GOT3 (cell line): ENCODE measurements around the gene TERF2IP.

ENCODE experiments used
- DNase-seq: peaks from one replicate; lab custom pipeline; 2025; ENCODE audit warnings: mixed read lengths; lab: John Stamatoyannopoulos, UW

Gene TERF2IP

DNA sequence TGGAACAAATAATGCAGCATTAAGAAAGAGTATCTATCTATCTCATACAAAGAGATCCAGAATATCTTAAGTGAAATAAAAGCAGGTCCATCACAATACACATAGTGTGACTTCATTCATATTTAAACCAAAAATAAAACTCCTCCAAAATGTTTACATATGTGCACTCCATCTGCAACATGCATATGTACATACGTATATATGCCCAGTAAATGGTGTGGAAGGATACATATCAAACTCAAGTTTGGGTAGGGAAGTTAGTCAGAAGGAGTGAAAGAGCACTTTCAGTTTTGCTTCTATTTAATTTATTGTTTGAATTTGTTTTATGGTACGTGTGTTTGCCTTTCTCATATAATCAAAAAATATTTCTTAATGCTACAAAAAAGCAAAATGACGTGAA, 12.5 kb upstream of the TERF2IP start:
- DNase-seq, result no peak

DNA sequence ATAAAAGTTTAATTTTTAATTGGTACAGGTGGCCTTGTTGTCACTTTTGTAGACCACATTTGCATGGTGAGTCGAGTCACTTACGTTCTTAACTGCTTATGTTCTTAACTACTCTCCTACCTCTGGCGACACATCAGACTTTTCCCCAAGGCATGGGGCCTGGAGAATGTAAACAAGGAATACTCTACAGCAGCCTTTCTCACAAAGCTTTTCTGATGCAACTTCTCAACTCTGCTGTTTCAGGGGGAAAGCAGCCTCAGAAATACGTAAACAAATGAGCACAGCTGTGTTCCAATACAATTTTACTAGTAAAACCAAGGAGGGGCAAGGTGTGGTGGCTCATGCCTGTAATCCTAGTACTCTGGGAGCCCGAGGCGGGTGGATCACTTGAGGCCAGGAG, 7.0 kb upstream of the TERF2IP start:
- no peak for DNase-seq

DNA sequence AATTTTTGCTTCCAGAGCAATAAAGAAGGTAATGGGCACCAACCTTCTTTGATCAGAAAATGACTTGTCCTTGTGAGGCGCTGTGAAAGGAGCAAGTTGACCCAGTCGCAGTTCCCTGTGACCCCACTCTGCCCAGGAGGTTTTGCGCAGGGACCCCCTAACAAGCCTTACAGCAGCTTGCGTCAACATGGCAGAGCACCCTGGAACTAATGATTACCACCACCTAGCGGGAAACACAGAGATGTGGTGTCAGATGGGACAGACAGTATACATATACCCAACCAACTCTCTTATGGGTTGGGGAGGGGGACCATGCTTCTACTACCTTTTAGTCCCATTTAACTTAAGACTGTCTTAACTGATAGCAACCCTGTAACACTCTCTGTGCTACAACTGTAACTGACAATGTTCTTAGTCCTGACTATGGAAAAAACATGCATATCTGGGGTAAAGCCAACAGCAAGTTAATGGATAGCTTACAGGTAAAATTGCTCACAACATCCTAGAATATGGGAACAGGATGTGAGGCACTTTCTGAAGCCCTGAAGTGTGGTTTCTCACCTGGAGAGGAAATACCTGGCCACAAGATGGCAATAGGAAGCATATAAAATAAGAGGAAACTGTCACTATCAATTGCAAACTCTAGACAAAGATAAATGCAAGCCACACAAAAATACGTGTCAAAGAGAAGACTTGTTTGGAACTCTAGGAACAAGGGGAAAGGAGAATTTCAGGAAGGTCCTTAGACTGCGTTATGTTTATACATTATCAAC, 3.1 kb upstream of the TERF2IP start:
- DNase-seq, result no peak

DNA sequence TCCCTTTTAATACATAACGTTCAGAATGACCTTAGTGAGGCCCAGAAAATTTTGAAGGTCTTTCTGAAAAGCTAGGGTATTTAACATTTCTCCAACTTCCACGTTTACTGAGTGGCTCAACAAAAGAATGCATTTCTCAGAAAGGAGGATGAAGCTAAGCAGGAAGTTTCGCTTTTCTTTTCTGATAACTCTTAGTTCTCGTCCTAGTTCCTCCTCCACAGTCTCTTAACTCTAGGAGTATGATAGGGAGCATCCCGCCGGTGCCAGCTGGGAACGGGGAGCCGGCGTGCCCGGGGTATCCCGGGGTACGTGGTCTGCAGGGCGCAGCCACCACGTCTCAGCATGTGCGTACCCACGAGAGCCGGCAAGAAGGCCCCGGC, 471 bp upstream of the TERF2IP start:
- no peak for DNase-seq

DNA sequence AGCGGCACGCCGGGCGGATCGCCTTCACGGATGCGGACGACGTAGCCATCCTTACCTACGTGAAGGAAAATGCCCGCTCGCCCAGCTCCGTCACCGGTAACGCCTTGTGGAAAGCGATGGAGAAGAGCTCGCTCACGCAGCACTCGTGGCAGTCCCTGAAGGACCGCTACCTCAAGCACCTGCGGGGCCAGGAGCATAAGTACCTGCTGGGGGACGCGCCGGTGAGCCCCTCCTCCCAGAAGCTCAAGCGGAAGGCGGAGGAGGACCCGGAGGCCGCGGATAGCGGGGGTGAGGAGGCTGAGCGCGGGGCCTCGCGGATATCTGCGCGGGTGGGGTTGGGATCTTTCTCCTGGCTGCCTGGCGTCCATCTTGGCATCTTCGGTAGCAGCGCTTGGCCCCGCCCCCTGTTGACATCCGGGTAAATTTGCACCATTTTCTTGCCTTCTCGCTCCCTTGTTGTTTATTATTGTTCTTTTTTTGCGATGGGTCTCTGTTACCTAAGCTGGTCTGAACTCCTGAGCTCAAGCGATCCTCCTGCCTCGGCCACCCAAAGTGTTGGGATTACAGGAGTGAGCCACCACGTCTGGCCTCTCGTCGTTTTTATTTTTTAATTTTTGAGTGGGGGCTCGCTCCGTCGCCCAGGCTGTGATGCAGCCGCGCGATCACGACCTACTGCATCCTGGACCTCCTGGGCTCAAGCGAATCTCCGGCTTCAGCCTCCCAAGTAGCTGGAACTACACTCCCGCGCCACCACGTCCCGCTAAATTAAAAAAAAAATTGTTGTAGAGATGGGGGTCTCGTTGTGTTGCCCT, 898 bp downstream of the TERF2IP start:
- DNase-seq, result peak; percentile 29

DNA sequence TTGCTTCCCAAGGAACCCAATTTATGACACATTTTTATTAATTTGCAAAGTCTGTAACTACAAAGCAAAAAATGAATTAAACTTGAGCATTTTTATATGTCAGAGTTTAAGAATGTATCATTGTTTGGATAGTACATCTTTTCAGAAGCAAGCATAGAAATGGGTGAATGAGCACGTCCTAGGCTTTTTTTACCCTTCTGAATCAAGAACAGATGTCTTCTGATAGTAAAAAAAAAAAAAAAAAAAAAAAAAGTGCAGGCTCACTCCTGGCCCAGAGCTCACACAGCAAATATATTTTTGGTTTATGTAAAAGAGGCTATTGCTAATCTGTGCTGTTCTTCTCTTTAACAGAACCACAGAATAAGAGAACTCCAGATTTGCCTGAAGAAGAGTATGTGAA, 6.3 kb downstream of the TERF2IP start:
- no peak for DNase-seq

DNA sequence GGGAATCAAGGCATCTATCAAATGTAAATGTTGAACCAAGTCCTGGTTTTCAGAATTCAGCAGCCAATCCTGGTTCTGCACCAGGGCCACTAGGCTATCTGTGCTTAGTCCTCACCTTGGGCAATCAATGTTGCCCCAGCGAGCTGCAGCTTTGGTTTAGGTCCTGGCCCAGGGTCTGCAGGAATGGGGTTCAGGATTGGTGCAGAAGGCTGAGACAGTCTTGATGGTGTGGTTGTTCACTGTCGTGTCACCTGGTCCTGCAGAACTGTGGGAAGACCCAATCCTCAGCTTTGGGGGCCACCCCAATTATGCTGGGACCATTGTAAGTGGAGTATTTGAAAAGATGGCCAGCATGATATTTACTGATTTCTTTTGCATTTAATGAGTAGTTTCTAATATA, 10.6 kb downstream of the TERF2IP start:
- DNase-seq, result no peak

DNA sequence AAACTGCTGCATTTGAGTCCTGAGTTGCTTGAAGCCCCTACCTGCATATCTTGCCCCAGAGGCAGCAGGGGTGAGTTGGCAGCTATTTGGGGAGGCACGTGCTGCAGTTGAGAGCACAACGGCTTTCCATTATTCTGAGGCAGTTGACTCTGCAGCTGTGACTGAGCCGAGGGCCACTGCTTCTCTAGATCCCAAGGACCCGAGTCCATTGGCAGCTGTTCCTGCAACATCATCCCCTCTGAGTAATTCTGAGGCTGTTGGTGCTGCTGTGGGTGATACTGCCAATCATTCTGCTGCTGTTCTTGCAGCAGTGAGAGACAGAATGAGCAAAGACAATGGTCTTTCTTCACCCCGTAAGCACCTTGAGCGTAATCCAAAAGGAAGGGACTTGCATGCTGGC, 12.7 kb downstream of the TERF2IP start:
- no peak for DNase-seq

DNA sequence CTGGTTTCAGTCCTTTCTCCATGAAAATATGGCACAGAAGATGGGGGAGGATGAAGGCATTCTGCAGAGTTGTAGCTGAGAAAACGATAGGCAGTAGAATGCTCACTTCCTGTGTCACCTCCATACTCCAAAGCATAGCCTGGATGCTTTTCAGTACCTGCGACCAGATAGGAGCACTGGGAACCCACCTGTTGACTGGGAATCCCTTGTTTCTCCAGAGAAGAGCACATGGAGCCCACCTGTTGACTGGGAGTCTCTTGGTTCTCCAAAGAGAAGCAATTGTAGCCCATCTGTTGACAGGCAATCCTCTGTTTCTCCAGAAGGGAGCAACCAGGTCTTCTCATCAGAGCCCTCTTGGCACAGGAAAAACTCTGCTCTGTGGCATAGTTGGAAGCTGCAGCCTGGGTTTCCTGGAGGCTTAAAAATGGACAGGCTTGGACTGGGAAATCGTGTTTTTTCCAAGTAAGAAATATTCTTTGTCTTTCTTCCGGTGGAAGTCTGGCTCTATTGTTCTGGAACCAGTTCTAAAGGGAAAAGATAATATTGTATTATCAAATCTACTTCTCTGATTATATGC, 13.2 kb downstream of the TERF2IP start:
- DNase-seq, result no peak

DNA sequence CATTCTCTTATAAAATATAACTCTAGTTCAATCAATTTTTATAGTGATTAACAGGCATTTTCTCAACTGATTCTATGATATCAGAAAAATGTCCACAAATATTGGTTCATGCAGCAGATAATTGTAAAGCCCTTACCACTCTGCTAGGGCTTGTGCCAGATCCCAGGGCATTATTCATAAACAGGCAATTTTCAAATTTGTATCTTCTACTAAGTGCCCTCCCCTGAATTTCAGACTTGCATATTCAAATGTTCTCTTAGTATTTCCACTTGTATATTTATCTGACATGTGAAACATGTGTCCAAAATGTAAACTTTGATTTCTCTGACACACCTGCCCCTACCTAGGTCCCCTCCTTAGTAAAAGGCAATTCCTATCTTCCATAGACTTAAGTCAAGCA, 19.9 kb downstream of the TERF2IP start:
- no peak for DNase-seq

DNA sequence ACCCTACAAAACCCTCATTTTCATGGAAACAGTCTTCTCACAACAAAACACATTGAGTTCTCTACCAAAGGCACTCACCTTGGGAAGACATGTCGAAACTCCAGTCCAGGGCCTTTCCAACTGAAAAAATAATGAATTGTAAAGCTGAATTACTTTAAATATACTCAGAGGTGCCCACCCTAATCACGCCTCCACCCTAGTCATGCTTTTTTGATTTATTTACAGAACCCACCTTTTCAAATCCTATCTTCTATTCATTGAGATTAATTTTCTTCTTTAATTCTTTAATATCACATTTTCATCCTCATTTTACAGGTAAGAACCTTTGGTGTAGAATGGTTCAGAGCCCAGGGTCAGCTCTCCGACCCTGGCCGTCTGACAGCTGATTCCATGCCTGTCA, 29.3 kb downstream of the TERF2IP start, which contains the start of gene CPHXL2:
Gene CPHXL2 (minus strand): TSS at position 101 of the 400 bp plus-strand sequence. CDS start 10 bp downstream, at position 91.
- no peak for DNase-seq

DNA sequence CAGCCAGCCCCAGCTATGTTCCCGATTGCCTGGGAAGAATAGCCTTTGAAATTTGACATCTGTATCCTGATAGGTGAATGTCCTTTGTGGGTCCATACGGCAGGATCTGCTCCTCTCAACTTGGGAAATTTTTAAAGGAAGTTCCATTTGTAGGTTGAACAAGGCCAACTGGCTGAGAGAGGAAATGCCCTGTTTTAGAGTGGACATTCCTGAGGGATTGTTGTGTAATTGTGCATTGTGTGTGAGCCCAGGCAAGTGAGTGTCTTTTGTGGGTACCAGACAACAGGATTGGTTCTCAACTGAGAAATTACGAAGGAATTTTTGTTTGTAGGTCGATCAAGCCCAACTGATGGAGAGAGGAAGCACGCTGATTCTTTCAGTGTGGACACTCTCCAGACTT, 31.8 kb downstream of the TERF2IP start:
- no peak for DNase-seq

DNA sequence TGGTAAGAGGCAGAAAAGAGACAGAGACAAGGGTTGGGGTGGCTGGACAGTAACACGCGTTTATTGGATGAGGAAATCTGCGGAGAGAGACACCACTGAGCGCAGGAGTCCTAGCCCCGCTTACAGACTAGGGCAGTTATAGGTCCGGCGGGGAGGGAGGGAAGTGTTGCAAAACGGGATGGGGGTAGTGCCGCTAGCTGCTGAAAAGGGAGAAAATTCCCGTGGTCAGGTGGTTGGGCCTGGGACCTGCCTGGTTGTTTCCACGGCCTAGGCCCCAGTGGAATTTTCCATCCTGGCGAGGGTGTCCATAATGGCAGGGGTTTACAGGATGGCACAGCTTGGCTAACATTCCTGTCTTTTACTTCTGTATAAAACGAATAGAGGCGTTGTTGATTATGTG, 34.7 kb downstream of the TERF2IP start:
- DNase-seq, result no peak

DNA sequence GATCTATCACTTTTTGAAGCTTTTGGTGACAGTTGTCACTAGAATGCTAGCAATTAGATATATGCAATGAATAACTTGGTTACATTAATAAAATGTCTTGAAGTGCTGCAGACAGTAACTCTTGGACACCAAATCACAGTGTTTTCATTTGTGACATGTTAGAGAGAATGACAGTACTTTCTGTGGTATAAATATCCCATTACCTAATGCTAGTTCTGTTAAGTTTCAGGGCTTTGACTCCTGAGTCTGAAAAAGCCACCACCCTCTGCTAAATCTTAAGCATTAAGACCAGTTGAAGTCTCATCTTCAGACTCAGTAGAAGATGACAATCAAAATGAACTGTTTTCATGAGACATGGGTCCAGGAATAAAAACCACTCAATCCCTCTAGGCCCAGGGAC, 39.8 kb downstream of the TERF2IP start:
- DNase-seq, result no peak

DNA sequence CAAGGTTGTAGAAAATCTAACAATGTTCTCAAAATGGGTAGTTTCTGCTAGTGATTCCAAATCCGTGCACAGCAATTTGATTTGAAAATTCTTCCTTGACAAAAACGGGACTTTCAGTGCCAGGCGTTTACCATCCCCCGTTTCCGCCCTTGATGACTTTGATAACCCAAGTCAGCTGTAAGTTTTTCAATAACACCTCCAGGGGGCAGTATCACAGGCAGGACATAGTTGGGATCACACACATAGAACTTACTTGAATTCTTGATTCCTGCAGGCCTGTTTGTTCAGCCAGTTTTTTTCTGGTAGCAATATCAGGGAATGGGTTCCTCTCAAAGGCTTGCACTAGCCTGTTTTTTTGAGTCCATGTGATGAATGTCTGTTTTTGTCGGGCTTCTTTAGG, 48.1 kb downstream of the TERF2IP start:
- no peak for DNase-seq

DNA sequence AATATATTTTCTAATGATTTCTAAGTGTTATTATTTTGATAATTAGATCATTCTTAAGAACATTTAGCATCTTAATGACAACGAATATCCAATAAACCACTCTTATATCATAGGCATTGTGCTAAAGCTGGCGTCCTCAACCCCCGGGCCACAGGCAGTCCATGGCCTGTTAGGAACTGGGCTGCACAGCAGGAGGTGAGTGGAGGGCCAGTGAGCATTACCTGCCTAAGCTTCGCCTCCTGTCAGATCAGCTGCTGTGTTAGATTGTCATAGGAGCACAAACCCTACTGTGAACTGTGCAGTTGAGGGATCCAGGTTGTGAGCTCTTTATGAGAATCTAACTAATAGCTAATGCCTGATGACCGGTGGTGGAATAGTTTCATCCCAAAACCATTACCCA, 50.0 kb downstream of the TERF2IP start:
- no peak for DNase-seq

DNA sequence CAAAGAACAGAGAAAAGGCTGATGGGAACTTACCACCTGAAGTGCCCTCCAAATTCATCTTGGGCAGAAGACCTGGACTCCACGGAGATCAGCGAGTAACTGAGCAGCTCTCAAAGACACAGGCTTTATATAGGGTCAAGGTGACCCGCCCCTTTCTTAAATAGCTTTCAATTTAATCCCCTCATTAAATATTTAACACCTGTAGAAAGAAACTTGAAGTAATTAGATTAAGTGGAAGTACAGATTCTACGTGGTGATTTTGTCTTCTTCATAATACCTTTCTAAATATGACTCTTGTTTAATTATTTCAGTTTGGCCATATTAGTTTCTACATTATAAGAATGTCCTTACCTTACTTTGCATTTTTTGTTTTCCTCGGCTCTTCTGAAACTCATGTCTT, 53.8 kb downstream of the TERF2IP start, which contains the start of gene DUXB:
Gene DUXB (minus strand): TSS at position 101 of the 400 bp plus-strand sequence. CDS start 43 bp downstream, at position 58.
- DNase-seq, result no peak

DNA sequence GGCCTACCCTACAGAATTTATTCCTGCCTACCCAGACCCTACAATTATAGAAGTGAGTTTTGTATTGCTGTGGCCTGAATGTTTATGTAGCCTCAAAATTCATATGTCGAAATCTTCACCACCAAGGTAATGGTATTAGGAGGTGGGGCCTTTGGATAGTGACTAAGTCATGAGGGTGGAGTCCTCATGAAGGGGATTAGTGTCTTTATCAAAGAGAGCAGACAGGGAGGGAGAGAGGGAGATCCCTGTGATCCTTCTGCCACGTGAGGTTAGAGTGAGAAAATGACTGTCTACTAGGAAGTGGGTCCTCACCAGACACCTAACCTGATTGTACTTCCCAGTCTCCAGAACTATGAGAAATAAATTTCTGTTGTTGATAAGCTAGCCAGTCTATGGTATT, 54.7 kb downstream of the TERF2IP start:
- DNase-seq, result no peak

DNA sequence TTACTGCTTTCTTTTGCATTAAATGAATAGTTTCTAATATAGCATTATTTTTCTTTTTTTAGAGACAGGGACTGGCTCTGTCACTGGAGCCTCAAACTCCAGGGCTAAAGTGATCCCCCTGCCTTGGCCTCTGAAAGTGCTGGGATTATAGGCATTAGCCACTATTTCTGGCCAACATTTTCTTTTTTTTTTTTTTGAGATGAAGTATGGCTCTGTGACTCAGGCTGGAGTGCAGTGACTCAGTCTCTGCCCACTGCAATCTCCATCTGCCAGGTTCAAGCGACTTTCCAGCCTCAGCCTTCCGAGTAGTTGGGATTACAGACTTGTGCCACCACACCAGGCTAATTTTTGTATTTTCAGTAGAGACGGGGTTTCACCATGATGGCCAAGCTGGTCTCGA, 55.7 kb downstream of the TERF2IP start:
- DNase-seq, result no peak
